Measurements from ENCODE around the gene HMGCS2. TPM values are rescaled to one million over a fixed set of nuclear protein-coding genes. Genes with fewer than 3 reads are reported as not detected.

Gene HMGCS2
- total RNA-seq, 1 donor from 2014 or later, result 0.32 TPM

DNA sequence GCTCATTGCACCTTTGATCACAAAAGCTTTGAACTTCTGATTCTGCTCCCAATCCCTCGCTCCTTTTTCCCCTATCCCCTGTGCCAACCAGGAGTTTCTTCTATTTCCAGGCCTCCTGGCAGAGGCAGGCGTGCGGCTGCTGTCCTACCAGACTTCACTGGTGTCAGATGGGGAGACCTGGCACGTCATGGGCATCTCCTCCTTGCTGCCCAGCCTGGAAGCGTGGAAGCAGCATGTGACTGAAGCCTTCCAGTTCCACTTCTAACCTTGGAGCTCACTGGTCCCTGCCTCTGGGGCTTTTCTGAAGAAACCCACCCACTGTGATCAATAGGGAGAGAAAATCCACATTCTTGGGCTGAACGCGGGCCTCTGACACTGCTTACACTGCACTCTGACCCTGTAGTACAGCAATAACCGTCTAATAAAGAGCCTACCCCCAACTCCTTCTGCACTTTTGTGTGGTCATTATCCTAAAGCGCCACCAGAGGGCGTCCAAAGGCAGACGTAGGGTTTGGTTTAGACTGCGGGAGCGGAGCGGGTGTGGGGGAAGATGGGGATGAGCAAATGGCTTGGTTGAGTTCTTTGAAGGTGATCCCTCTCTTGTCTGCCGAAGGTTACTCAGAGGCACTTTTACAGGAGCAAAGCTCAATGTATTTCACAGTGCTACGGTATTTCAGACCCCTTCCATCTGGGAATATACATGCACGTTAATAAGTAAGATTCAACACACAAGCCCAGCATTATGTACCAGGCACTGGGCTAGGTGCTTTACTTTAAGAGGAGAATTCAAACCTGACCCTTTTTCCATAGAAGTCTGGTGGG lies 24.7 kb downstream of the HMGCS2 start:
- DNase-seq (peak; percentile 68), ATAC-seq (peak; percentile 76 to 83)
- Histone ChIP-seq H3K27me3 (ENCODE audit: low read depth) (no peaks in the 10 kb centered on the region), H3K36me3 (no peaks in the 10 kb centered on the region), H3K27ac (no peak overlapping the region), H3K4me3 (no peak overlapping the region), H3K9me3 (no peaks in the 10 kb centered on the region), H3K4me1 (no peaks in the 10 kb centered on the region)
- TF ChIP-seq CTCF (IDR thresholded peaks at IDR 0.05), result peak; percentile 82
- intact Hi-C loops (cut with DNase I), result no loop called here

- DNase-seq, result no peak
Measured at GRCh38 chr1:119743308-119743707, 25.4 kb downstream of the HMGCS2 start.

DNA sequence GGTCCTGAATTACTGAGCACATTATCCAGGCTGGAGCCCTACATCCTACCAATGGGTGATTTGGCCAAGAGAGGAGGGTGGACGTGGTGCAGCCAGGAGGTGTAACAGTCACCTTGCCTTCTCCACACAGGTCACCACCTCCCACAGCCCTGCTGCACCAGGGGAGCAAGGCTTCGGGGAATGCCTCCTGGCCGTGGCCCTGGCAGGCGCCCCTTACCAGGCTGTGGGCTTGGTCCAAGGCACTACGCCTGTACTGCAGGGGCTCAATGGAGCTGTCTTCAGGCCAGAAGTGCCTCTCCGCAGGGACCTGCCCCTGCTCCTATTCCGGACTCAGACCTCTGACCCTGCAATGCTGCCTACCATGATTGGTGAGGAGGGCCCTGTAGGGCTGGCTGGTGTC lies 26.0 kb downstream of the HMGCS2 start:
- no peak overlapping the region for H3K27ac ChIP-seq
- H3K4me3 ChIP-seq, result no peak overlapping the region
- no peaks in the 10 kb centered on the region for H3K9me3 ChIP-seq
- H3K36me3 ChIP-seq, result no peaks in the 10 kb centered on the region
- no peak for ATAC-seq
- intact Hi-C loops (cut with DNase I), result no loop called here
- H3K4me1 ChIP-seq, result no peaks in the 10 kb centered on the region
- TF ChIP-seq CTCF (IDR thresholded peaks at IDR 0.05), result no peak
- no peak for DNase-seq
- no peaks in the 10 kb centered on the region for H3K27me3 ChIP-seq (ENCODE audit: low read depth)

More at GRCh38 chr1:119743308-119743707, 25.4 kb downstream of the HMGCS2 start:
- no peaks in the 10 kb centered on the region for H3K27me3 ChIP-seq (ENCODE audit: low read depth)
- no peaks in the 10 kb centered on the region for H3K4me1 ChIP-seq
- no peak for TF ChIP-seq CTCF (IDR thresholded peaks at IDR 0.05)
- no peaks in the 10 kb centered on the region for H3K9me3 ChIP-seq
- H3K27ac ChIP-seq, result no peak overlapping the region
- intact Hi-C loops (cut with DNase I), result no loop called here
- no peaks in the 10 kb centered on the region for H3K36me3 ChIP-seq
- no peak for ATAC-seq
- H3K4me3 ChIP-seq, result no peak overlapping the region

DNA sequence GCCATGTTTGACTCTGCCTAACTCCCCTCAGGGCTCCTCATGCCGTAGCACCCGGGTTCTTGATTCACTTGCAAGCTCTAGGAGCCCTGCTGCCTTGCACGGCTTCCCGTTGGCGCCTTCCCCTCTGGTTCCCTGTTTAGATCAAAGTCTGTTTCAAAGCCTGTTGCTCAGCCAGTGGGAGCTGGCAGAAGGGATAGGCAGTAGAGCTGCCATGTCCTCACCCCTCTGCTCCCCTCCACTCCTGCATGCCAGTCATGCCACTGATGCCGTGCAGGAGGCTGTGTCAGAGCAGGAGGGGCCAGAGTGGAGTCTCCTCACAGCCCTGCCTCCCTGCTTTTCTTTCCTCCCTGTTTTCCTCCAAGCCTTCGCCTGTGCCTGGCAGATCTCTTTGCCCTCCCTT lies 26.5 kb downstream of the HMGCS2 start:
- DNase-seq, result no peak
- Histone ChIP-seq H3K9me3 (no peaks in the 10 kb centered on the region), H3K27me3 (ENCODE audit: low read depth) (no peaks in the 10 kb centered on the region), H3K4me3 (no peak overlapping the region), H3K27ac (no peak overlapping the region), H3K4me1 (no peaks in the 10 kb centered on the region), H3K36me3 (no peaks in the 10 kb centered on the region)
- intact Hi-C loops (cut with DNase I), result no loop called here
- TF ChIP-seq CTCF (IDR thresholded peaks at IDR 0.05), result no peak
- peak; percentile 41 to 60 for ATAC-seq

DNA sequence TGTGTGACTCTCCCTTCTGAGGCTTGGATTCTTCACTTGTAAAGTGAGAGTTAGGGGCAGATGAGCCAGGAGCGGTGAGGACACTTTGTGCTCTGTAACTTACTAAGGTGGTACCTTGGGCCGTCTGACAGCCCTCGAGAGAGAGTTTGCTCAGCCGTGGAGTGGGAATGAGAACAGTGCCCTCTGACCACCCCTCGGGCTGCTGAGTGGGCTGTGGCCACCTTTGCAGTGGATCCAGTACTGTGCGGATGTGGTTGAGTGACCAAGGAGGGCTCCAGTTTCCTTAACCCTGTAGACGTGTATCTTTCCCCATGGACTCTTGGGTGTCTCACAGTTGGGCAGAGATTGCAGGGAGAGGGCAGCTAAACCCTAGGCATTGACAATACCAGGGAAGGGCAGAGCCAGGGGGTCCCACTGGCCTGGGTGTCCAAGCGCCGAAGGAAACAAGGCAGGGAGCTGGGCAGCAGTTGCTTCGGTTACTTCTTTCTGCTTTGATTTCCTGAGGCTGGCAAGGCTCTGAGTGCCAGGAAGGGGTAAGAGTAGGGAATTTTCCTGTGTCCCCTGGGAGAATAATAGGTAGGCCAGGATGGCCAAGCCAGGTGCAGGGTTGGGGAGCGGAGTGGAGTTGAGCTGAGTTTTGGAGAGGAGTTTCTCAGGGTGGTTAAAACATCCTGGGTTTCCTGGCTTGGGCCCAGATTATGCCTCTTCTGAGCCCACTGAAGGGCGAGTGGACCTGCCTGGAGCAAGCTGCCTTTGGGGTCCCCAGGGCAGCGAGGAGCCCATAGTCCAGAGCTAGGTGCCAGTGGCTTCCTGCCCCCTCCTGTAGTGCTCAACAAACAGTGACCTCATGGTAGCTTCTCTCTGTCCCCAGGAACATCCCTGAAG lies 27.6 kb downstream of the HMGCS2 start:
- H3K27me3 ChIP-seq (ENCODE audit: low read depth), result no peaks in the 10 kb centered on the region
- H3K9me3 ChIP-seq, result no peaks in the 10 kb centered on the region
- ATAC-seq, result no peak
- no peak for DNase-seq
- H3K4me3 ChIP-seq, result no peak overlapping the region
- intact Hi-C loops (cut with DNase I), result no loop called here
- TF ChIP-seq CTCF (IDR thresholded peaks at IDR 0.05), result no peak
- H3K27ac ChIP-seq, result no peak overlapping the region
- H3K36me3 ChIP-seq, result peaks cover 3% of the 10 kb centered on the region
- H3K4me1 ChIP-seq, result no peaks in the 10 kb centered on the region

Data from lower lobe of right lung (tissue), 2 donors.